Calu3 (cell line): ENCODE results near the gene ADGRL2. TPM values are rescaled to one million over a fixed set of nuclear protein-coding genes. Genes with fewer than 3 reads are reported as not detected.

Experiments
- BruUV-seq: library from RNA; stranded (reverse); fragments of 400-500 nt; replicated peaks from 2 replicates; lab custom pipeline; 2021; lab: Mats Ljungman, UMichigan
- CTCF ChIA-PET: fragments of 300-600 bp; sonication (Branson Sonifier 250); formaldehyde crosslinking; loops from one replicate; lab custom pipeline; 2022; ENCODE audit warnings: antibody characterized with exemption; lab: Charles Lee
- DNase-seq: peaks from one replicate; pipeline ENCODE4 v3.0.0; 2022
- H3K27ac Mint-ChIP-seq: one replicate; pipeline ENCODE4 v1.8.0; 2022; ENCODE audit warnings: mixed read lengths; ENCODE audit not compliant: unreplicated experiment
- H3K27me3 Mint-ChIP-seq: one replicate; pipeline ENCODE4 v1.8.0; 2022; ENCODE audit warnings: mixed read lengths; ENCODE audit not compliant: unreplicated experiment
- H3K36me3 Mint-ChIP-seq: one replicate; pipeline ENCODE4 v1.8.0; 2022; ENCODE audit warnings: mild to moderate bottlenecking, moderate library complexity, mixed read lengths; ENCODE audit not compliant: insufficient read depth, unreplicated experiment
- H3K4me1 Mint-ChIP-seq: one replicate; pipeline ENCODE4 v1.8.0; 2022; ENCODE audit warnings: mild to moderate bottlenecking, low read depth, mixed read lengths; ENCODE audit not compliant: unreplicated experiment
- H3K4me3 Mint-ChIP-seq: one replicate; pipeline ENCODE4 v1.8.0; 2022; ENCODE audit warnings: mild to moderate bottlenecking, low read depth, moderate library complexity, mixed read lengths; ENCODE audit not compliant: unreplicated experiment
- H3K9me3 Mint-ChIP-seq: one replicate; pipeline ENCODE4 v1.8.0; 2022; ENCODE audit warnings: low read depth, mixed read lengths; ENCODE audit not compliant: unreplicated experiment
- CTCF ChIP-seq: fragments of 200-600 bp; IDR thresholded peaks from one replicate; pipeline ENCODE4 v1.8.0; 2022; ENCODE audit warnings: antibody characterized with exemption; ENCODE audit not compliant: unreplicated experiment
- intact Hi-C: fragments of 100-400 bp; cut with micrococcal nuclease; formaldehyde crosslinking; loops from one replicate; pipeline ENCODE4 v1.10.0; 2022; ENCODE audit not compliant: unreplicated experiment
- total RNA-seq: library from RNA; stranded (reverse); gene quantifications from 2 replicates; pipeline ENCODE4 v1.2.3, GENCODE V29; 2022

Gene ADGRL2
- total RNA-seq, 1 experiment from 2014 or later = 72.3 TPM

- BruUV-seq = no TSS peak
- intact Hi-C loops = no loop called here
- H3K4me3 Mint-ChIP-seq = no peak overlapping the region
Observed at GRCh38 chr1:81847063-81847462, 46.3 kb downstream of the ADGRL2 start.

GRCh38 chr1:81848880-81849682, 48.3 kb downstream of the ADGRL2 start:
- Mint-ChIP-seq H3K36me3 (no peaks in the 10 kb centered on the region), H3K27me3 (no peaks in the 10 kb centered on the region), H3K9me3 (no peaks in the 10 kb centered on the region), H3K4me3 (no peak overlapping the region), H3K27ac (no peak overlapping the region), H3K4me1 (peaks cover 21% of the 10 kb centered on the region)
- intact Hi-C loops = loop anchor here (2.0 kb wide), 1 partner anchor 64 kb away; no protein-coding TSS in a partner anchor
- DNase-seq = no peak
- no peak for TF ChIP-seq CTCF
- CTCF ChIA-PET = interaction anchor here (1.0 kb wide), 1 partner anchor 239 kb away, joined by 3 read pairs; no protein-coding TSS in a partner anchor
- BruUV-seq = no TSS peak

More at GRCh38 chr1:81847063-81847462, 46.3 kb downstream of the ADGRL2 start:
- TF ChIP-seq CTCF = no peak
- Mint-ChIP-seq H3K27me3 (no peaks in the 10 kb centered on the region), H3K9me3 (no peaks in the 10 kb centered on the region), H3K4me1 (peaks cover 21% of the 10 kb centered on the region), H3K36me3 (peaks cover 2% of the 10 kb centered on the region), H3K27ac (no peak overlapping the region)
- CTCF ChIA-PET = no interaction called here
- DNase-seq = no peak

GRCh38 chr1:81850031-81850430, 49.3 kb downstream of the ADGRL2 start:
- Mint-ChIP-seq H3K36me3 (no peaks in the 10 kb centered on the region), H3K27me3 (no peaks in the 10 kb centered on the region), H3K27ac (no peak overlapping the region), H3K9me3 (no peaks in the 10 kb centered on the region), H3K4me3 (no peak overlapping the region), H3K4me1 (peaks cover 21% of the 10 kb centered on the region)
- no peak for DNase-seq
- no TSS peak for BruUV-seq
- CTCF ChIA-PET = interaction anchor here (1.4 kb wide), 1 partner anchor 27 kb away, joined by 3 read pairs; no protein-coding TSS in a partner anchor
- TF ChIP-seq CTCF = no peak
- intact Hi-C loops = no loop called here

GRCh38 chr1:81850495-81850894, 49.8 kb downstream of the ADGRL2 start:
- Mint-ChIP-seq H3K27me3 (no peaks in the 10 kb centered on the region), H3K4me3 (no peak overlapping the region), H3K4me1 (peaks cover 21% of the 10 kb centered on the region), H3K36me3 (no peaks in the 10 kb centered on the region), H3K9me3 (no peaks in the 10 kb centered on the region), H3K27ac (no peak overlapping the region)
- DNase-seq = no peak
- no TSS peak for BruUV-seq
- CTCF ChIA-PET = interaction anchor here (1.4 kb wide), 1 partner anchor 27 kb away, joined by 3 read pairs; no protein-coding TSS in a partner anchor
- TF ChIP-seq CTCF = no peak
- intact Hi-C loops = no loop called here
